ENCODE data around the gene FLRT2.

GRCh38 chr14:85574853-85575616 is 45.1 kb downstream of the FLRT2 start:
- TF ChIP-seq JAZF1 (CRISPR knock-in tag; IDR thresholded peaks at IDR 0.05) (no peak), SMAD3 (CRISPR knock-in tag; IDR thresholded peaks at IDR 0.05; ENCODE audit: borderline replicate concordance) (no peak), SP1 (CRISPR knock-in tag; conservative IDR thresholded peaks at IDR 0.05) (no peak), CTCF (IDR thresholded peaks at IDR 0.05) (no peak), ZBTB21 (CRISPR knock-in tag; IDR thresholded peaks at IDR 0.05; ENCODE audit: borderline replicate concordance) (no peak), SMAD4 (CRISPR knock-in tag; IDR thresholded peaks at IDR 0.05) (no peak), HMGXB4 (CRISPR knock-in tag; IDR thresholded peaks at IDR 0.05) (no peak), NFE2L1 (CRISPR knock-in tag; IDR thresholded peaks at IDR 0.05) (no peak), USF2 (CRISPR knock-in tag; IDR thresholded peaks at IDR 0.05) (no peak), MAX (CRISPR knock-in tag; IDR thresholded peaks at IDR 0.05) (no peak)
